HepG2 (cell line): ENCODE data around the gene CELF5. TPM values are rescaled to one million over a fixed set of nuclear protein-coding genes. Genes with fewer than 3 reads are reported as not detected.

Experiments used
- ATAC-seq: fragments of 200-7000 bp; cut with Tn5 transposase; 3 replicates; pipeline ENCODE4 v1.9.1; 2020; ENCODE audit warnings: mild to moderate bottlenecking, moderate library complexity
- BruUV-seq: library from RNA; stranded (reverse); fragments of 400-500 nt; replicated peaks from 2 replicates; lab custom pipeline; 2021; lab: Mats Ljungman, UMichigan
- CTCF ChIA-PET: fragments of 300-600 bp; formaldehyde crosslinking; extraction: SDS; loops from one replicate; lab custom pipeline; 2021; ENCODE audit warnings: low total read pairs, inconsistent platforms, low intra/inter-chr PET ratio; lab: Yijun Ruan, JAX
- POLR2A ChIA-PET: fragments of 350-600 bp; sonication (Branson Sonifier 250); formaldehyde crosslinking; loops from one replicate; lab custom pipeline; 2020; ENCODE audit warnings: antibody characterized with exemption, inconsistent platforms; lab: Yijun Ruan, JAX
- DNase-seq: peaks from one replicate; pipeline ENCODE4 v3.0.0-alpha.2; 2015; ENCODE audit warnings: low spot score
- FAIRE-seq: peaks from 3 replicates; lab custom pipeline; 2011; peaks lifted over from hg19 to GRCh38; lab: Jason Lieb, UNC
- H2AFZ ChIP-seq: one replicate; pipeline ENCODE4 v1.6.1; 2011; ENCODE audit warnings: low read length, inconsistent platforms
- H3K27ac ChIP-seq: fragments of 300-600 bp; 3 replicates; pipeline ENCODE4 v1.8.0; 2011; ENCODE audit warnings: mixed run types, mild to moderate bottlenecking, mixed read lengths, low read length, inconsistent platforms; ENCODE audit not compliant: insufficient read depth; ENCODE audit errors: extremely low read length
- H3K27me3 ChIP-seq, 2 experiments: fragments of 200-600 bp in 1 of 2; 2 replicates in 1 of 2; 3 replicates in 1 of 2; pipeline versions ENCODE4 v1.6.0 to v1.8.0; 2011; ENCODE audit warnings: low read length in 2 of 2, mild to moderate bottlenecking in 2 of 2, moderate library complexity in 2 of 2, inconsistent platforms in 1 of 2; ENCODE audit not compliant: insufficient read depth in 2 of 2, control insufficient read depth in 1 of 2
- H3K36me3 ChIP-seq, 2 experiments: fragments of 200-600 bp in 1 of 2; replicated peaks in 1 of 2; 2 replicates in 1 of 2; 3 replicates in 1 of 2; pipeline versions ENCODE4 v1.5.1 to v1.8.0; 2011; ENCODE audit warnings: low read length in 2 of 2, inconsistent platforms in 1 of 2; ENCODE audit not compliant: insufficient read depth in 2 of 2, control insufficient read depth in 1 of 2
- H3K4me1 ChIP-seq: 2 replicates; pipeline ENCODE4 v1.5.1; 2012; ENCODE audit warnings: low read length, inconsistent platforms; ENCODE audit not compliant: insufficient read depth
- H3K4me2 ChIP-seq: 2 replicates; pipeline ENCODE4 v1.6.0; 2011; ENCODE audit warnings: low read depth, low read length, inconsistent platforms
- H3K4me3 ChIP-seq, 3 experiments: fragments of 200-600 bp in 1 of 3; sonication (generic), shearing (Covaris generic) in 1 of 3; replicated peaks in 1 of 3; 2 replicates each; pipeline ENCODE4 v1.5.1; 2011 to 2016; ENCODE audit warnings: low read length in 3 of 3, inconsistent platforms in 2 of 3, low read depth in 2 of 3, mild to moderate bottlenecking in 2 of 3, control low read depth in 1 of 3, mixed read lengths in 1 of 3; ENCODE audit not compliant: insufficient read depth in 1 of 3
- H3K79me2 ChIP-seq: one replicate; pipeline ENCODE4 v1.6.1; 2011; ENCODE audit warnings: low read length, inconsistent platforms; ENCODE audit not compliant: insufficient read depth
- H3K9ac ChIP-seq: 2 replicates; pipeline ENCODE4 v1.6.0; 2011; ENCODE audit warnings: mild to moderate bottlenecking, low read depth, low read length, inconsistent platforms; ENCODE audit not compliant: insufficient read depth
- H3K9me3 ChIP-seq: 2 replicates; pipeline ENCODE4 v1.5.1; 2012; ENCODE audit warnings: mild to moderate bottlenecking, low read length
- H4K20me1 ChIP-seq: 2 replicates; pipeline ENCODE4 v1.6.0; 2011; ENCODE audit warnings: inconsistent platforms, mild to moderate bottlenecking, low read length, moderate library complexity; ENCODE audit not compliant: insufficient read depth
- HNRNPL ChIP-seq: fragments of 200-400 bp; formaldehyde crosslinking; IDR thresholded peaks from 2 replicates; pipeline ENCODE4 v1.6.1; 2017; ENCODE audit warnings: mild to moderate bottlenecking, low read depth, low read length
- KMT2B ChIP-seq: IDR thresholded peaks from 2 replicates; pipeline ENCODE4 v1.6.1; 2016; ENCODE audit warnings: missing genetic modification reagents, missing compliant biosample characterization
- RBM22 ChIP-seq: fragments of 200-400 bp; formaldehyde crosslinking; optimal IDR thresholded peaks from 2 replicates; pipeline ENCODE3; 2017; ENCODE audit warnings: mild to moderate bottlenecking, low read length, moderate library complexity
- SAP130 ChIP-seq: IDR thresholded peaks from 2 replicates; pipeline ENCODE4 v1.6.1; 2016; ENCODE audit warnings: low read depth
- ZNF746 ChIP-seq: sonication (generic); formaldehyde crosslinking; IDR thresholded peaks from 2 replicates; pipeline ENCODE4 v1.8.0; 2022; ENCODE audit warnings: mild to moderate bottlenecking, missing genetic modification reagents
- ZNF782 ChIP-seq: sonication (generic); formaldehyde crosslinking; IDR thresholded peaks from 2 replicates; pipeline ENCODE4 v1.4.0; 2020; ENCODE audit warnings: missing genetic modification reagents, mild to moderate bottlenecking, borderline replicate concordance
- WGBS: methylation state at CpG from one replicate; pipeline ENCODE4 v1.1.6; 2017; ENCODE audit warnings: low lambda C conversion rate; 5-methylcytosine and 5-hydroxymethylcytosine counted together
- in situ Hi-C: cut with HindIII; loops from 2 replicates; pipeline ENCODE4 v1.10.0; 2017; ENCODE audit warnings: low pct_unique_long_range_greater_than_20kb; ENCODE audit not compliant: extremely low pct_ligation_motif_present
- intact Hi-C: fragments of 100-400 bp; cut with micrococcal nuclease; formaldehyde crosslinking; loops from one replicate; pipeline ENCODE4 v1.10.0; 2022; ENCODE audit not compliant: unreplicated experiment
- polyA plus RNA-seq, 8 experiments: library from polyadenylated mRNA; depleted of rRNA in 3 of 8; stranded (reverse) in 7 of 8; unstranded in 1 of 8; fragments of >200 nt; fragmentation: Illumina TruSeq in 4 of 8; extraction: Trizol in 4 of 8; gene quantifications; 2 replicates each; pipeline versions ENCODE4 v1.2.1 to v1.2.3, GENCODE V29; 2011 to 2016; ENCODE audit warnings: low read depth in 4 of 8, missing spikeins in 1 of 8, mixed read lengths in 1 of 8; ENCODE audit not compliant: insufficient read depth in 1 of 8
- total RNA-seq, 5 experiments: library from RNA; depleted of rRNA; stranded (reverse); fragments of >200 nt; fragmentation: Illumina TruSeq; extraction: Trizol; gene quantifications; 2 replicates each; pipeline ENCODE4 v1.2.3, GENCODE V29; 2016; ENCODE audit warnings: low read depth in 1 of 5
- TF ChIP-seq, protein P1 (sequence below): sonication (generic); formaldehyde crosslinking; IDR thresholded peaks from 2 replicates; pipeline ENCODE4 v1.4.0; 2020; ENCODE audit warnings: missing genetic modification reagents
- TF ChIP-seq, protein P2 (sequence below): sonication (generic); formaldehyde crosslinking; IDR thresholded peaks from 2 replicates; pipeline ENCODE4 v1.4.0; 2020; ENCODE audit warnings: missing genetic modification reagents
- TF ChIP-seq, protein P3 (sequence below): sonication (generic); formaldehyde crosslinking; IDR thresholded peaks from 2 replicates; pipeline ENCODE4 v1.4.0; 2020; ENCODE audit warnings: missing genetic modification reagents
- TF ChIP-seq, protein P4 (sequence below): sonication (generic); formaldehyde crosslinking; IDR thresholded peaks from 2 replicates; pipeline ENCODE4 v1.5.1; 2020; ENCODE audit warnings: mild to moderate bottlenecking, missing genetic modification reagents

CELF5 gene
- total and polyA plus RNA-seq, 2 of the 13 experiments (the other 11 are each of a cell fraction or from before 2014, with no cell fraction given), result 0.31 to 0.84 TPM

DNA sequence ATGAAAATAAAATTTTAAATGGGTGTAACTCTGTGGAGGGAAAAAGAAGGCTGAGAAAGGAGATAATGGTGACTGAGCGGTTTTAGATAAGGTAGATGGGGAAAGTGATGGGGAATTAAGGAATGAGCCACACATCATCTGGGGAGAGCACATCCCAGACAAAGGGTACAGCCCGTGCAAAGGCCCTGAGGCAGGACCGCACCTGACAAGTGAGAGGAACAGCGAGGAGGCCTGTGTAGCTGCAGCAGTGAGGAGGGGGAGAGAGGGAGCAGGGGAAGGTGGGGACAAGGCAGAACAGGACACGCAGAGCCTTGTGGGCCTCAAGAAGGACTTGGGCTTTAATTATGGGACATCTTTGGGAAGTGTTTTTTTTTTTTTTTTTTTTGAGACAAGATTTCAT, 1.8 kb upstream of the CELF5 start (continued):
- TF ChIP-seq, protein P1, sequence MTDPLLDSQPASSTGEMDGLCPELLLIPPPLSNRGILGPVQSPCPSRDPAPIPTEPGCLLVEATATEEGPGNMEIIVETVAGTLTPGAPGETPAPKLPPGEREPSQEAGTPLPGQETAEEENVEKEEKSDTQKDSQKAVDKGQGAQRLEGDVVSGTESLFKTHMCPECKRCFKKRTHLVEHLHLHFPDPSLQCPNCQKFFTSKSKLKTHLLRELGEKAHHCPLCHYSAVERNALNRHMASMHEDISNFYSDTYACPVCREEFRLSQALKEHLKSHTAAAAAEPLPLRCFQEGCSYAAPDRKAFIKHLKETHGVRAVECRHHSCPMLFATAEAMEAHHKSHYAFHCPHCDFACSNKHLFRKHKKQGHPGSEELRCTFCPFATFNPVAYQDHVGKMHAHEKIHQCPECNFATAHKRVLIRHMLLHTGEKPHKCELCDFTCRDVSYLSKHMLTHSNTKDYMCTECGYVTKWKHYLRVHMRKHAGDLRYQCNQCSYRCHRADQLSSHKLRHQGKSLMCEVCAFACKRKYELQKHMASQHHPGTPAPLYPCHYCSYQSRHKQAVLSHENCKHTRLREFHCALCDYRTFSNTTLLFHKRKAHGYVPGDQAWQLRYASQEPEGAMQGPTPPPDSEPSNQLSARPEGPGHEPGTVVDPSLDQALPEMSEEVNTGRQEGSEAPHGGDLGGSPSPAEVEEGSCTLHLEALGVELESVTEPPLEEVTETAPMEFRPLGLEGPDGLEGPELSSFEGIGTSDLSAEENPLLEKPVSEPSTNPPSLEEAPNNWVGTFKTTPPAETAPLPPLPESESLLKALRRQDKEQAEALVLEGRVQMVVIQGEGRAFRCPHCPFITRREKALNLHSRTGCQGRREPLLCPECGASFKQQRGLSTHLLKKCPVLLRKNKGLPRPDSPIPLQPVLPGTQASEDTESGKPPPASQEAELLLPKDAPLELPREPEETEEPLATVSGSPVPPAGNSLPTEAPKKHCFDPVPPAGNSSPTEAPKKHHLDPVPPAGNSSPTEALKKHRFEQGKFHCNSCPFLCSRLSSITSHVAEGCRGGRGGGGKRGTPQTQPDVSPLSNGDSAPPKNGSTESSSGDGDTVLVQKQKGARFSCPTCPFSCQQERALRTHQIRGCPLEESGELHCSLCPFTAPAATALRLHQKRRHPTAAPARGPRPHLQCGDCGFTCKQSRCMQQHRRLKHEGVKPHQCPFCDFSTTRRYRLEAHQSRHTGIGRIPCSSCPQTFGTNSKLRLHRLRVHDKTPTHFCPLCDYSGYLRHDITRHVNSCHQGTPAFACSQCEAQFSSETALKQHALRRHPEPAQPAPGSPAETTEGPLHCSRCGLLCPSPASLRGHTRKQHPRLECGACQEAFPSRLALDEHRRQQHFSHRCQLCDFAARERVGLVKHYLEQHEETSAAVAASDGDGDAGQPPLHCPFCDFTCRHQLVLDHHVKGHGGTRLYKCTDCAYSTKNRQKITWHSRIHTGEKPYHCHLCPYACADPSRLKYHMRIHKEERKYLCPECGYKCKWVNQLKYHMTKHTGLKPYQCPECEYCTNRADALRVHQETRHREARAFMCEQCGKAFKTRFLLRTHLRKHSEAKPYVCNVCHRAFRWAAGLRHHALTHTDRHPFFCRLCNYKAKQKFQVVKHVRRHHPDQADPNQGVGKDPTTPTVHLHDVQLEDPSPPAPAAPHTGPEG, result no peak
- TF ChIP-seq SAP130 (CRISPR knock-in tag), result no peak

DNA sequence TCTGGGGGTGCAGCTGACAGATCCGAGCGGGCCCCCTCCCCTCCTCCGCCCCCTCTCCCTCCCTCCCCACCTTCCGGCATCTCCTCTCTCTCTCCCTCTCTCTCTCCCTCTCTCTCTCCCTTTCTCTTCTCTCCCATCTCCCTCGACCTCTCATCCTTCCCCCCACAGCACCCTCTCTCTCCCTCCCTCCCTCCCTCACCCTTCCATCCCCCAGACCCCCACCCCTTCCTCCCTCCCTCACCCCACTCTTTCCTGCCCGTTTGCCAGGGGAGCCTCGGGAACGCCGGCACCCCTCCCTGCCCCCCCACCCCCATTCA, 666 bp downstream of the CELF5 start:
- CTCF ChIA-PET, result no interaction called here
- Histone ChIP-seq H3K9me3 (no peaks in the 10 kb centered on the region), H3K4me1 (no peaks in the 10 kb centered on the region), H2AFZ (no peak overlapping the region), H3K79me2 (no peaks in the 10 kb centered on the region), H3K36me3 (no peaks in the 10 kb centered on the region), H3K4me2 (no peak overlapping the region), H4K20me1 (peaks cover 4% of the 10 kb centered on the region; the same call in 1 of the 2 replicates), H3K4me3 (no peak overlapping the region), H3K27me3 (peaks cover 2 to 40% of the 10 kb centered on the region in 2 experiments; a peak in 4 of 5 replicates), H3K9ac (no peak overlapping the region), H3K27ac (no peak overlapping the region)
- intact Hi-C loops (no loop called here), in situ Hi-C loops (no loop called here)
- DNase-seq, result no peak
- POLR2A ChIA-PET, result no interaction called here
- no peak for ATAC-seq
- FAIRE-seq, result no peak
- 9% methylated on average over 9 of the region's 9 CpGs for WGBS
- BruUV-seq, result no TSS peak
- TF ChIP-seq ZNF782 (CRISPR knock-in tag), result no peak
- TF ChIP-seq, protein P2, sequence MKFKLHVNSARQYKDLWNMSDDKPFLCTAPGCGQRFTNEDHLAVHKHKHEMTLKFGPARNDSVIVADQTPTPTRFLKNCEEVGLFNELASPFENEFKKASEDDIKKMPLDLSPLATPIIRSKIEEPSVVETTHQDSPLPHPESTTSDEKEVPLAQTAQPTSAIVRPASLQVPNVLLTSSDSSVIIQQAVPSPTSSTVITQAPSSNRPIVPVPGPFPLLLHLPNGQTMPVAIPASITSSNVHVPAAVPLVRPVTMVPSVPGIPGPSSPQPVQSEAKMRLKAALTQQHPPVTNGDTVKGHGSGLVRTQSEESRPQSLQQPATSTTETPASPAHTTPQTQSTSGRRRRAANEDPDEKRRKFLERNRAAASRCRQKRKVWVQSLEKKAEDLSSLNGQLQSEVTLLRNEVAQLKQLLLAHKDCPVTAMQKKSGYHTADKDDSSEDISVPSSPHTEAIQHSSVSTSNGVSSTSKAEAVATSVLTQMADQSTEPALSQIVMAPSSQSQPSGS, result no peak
- TF ChIP-seq, protein P3, sequence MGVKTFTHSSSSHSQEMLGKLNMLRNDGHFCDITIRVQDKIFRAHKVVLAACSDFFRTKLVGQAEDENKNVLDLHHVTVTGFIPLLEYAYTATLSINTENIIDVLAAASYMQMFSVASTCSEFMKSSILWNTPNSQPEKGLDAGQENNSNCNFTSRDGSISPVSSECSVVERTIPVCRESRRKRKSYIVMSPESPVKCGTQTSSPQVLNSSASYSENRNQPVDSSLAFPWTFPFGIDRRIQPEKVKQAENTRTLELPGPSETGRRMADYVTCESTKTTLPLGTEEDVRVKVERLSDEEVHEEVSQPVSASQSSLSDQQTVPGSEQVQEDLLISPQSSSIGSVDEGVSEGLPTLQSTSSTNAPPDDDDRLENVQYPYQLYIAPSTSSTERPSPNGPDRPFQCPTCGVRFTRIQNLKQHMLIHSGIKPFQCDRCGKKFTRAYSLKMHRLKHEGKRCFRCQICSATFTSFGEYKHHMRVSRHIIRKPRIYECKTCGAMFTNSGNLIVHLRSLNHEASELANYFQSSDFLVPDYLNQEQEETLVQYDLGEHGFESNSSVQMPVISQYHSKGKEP (CRISPR knock-in tag), result no peak
- TF ChIP-seq, protein P4, sequence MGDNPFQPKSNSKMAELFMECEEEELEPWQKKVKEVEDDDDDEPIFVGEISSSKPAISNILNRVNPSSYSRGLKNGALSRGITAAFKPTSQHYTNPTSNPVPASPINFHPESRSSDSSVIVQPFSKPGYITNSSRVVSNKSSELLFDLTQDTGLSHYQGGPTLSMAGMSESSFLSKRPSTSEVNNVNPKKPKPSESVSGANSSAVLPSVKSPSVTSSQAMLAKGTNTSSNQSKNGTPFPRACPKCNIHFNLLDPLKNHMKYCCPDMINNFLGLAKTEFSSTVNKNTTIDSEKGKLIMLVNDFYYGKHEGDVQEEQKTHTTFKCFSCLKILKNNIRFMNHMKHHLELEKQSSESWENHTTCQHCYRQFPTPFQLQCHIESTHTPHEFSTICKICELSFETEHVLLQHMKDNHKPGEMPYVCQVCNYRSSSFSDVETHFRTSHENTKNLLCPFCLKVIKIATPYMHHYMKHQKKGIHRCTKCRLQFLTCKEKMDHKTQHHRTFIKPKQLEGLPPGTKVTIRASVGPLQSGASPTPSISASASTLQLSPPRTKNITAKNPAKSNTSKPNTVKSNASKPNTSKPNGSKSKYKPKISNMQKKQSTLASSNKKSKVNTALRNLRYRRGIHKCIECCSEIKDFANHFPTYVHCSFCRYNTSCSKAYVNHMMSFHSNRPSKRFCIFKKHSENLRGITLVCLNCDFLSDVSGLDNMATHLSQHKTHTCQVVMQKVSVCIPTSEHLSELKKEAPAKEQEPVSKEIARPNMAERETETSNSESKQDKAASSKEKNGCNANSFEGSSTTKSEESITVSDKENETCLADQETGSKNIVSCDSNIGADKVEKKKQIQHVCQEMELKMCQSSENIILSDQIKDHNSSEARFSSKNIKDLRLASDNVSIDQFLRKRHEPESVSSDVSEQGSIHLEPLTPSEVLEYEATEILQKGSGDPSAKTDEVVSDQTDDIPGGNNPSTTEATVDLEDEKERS (CRISPR knock-in tag), result no peak
- no peak for TF ChIP-seq KMT2B (CRISPR knock-in tag)
- TF ChIP-seq RBM22, result no peak
- TF ChIP-seq ZNF746, result no peak
- no peak for TF ChIP-seq HNRNPL
